Fibroblast of pulmonary artery (primary cell): ENCODE results near the gene STRN4.

ENCODE experiments used
- DNase-seq: peaks from one replicate; pipeline ENCODE4 v3.0.0-alpha.2; 2010; ENCODE audit warnings: low read depth
- H3K4me3 ChIP-seq: replicated peaks from 2 replicates; pipeline ENCODE4 v1.5.1; 2011; ENCODE audit warnings: low read depth, mild to moderate bottlenecking, control low read depth, low read length, moderate library complexity
- TF ChIP-seq, protein P1 (sequence below): IDR thresholded peaks from 2 replicates; pipeline ENCODE4 v1.5.1; 2011; ENCODE audit warnings: mild to moderate bottlenecking, control low read depth, low read length, inconsistent platforms; ENCODE audit errors: missing control alignments

Gene STRN4

DNA sequence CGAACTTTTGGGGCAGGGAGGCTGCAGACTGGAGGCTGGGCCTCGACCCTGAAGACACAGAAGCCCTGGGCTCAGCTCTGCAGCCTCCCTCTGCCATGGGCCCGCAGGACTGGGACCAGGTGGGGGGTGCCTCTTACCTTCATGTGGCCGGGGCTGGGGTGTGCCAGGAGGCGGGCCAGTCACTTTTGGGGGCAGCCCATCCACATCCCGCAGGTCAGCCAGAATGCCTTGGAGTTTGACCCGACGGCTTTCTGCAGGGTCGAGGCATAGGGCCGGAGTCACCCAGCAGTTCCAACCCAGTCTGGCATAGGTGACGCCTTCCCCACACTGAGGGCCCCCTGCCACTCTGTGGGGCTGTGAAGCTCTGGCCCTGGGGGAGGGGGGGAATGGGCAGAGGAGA lies 18.5 kb downstream of the STRN4 start:
- TF ChIP-seq, protein P1, sequence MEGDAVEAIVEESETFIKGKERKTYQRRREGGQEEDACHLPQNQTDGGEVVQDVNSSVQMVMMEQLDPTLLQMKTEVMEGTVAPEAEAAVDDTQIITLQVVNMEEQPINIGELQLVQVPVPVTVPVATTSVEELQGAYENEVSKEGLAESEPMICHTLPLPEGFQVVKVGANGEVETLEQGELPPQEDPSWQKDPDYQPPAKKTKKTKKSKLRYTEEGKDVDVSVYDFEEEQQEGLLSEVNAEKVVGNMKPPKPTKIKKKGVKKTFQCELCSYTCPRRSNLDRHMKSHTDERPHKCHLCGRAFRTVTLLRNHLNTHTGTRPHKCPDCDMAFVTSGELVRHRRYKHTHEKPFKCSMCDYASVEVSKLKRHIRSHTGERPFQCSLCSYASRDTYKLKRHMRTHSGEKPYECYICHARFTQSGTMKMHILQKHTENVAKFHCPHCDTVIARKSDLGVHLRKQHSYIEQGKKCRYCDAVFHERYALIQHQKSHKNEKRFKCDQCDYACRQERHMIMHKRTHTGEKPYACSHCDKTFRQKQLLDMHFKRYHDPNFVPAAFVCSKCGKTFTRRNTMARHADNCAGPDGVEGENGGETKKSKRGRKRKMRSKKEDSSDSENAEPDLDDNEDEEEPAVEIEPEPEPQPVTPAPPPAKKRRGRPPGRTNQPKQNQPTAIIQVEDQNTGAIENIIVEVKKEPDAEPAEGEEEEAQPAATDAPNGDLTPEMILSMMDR = no peak
- DNase-seq = no peak
- no peak overlapping the region for H3K4me3 ChIP-seq

DNA sequence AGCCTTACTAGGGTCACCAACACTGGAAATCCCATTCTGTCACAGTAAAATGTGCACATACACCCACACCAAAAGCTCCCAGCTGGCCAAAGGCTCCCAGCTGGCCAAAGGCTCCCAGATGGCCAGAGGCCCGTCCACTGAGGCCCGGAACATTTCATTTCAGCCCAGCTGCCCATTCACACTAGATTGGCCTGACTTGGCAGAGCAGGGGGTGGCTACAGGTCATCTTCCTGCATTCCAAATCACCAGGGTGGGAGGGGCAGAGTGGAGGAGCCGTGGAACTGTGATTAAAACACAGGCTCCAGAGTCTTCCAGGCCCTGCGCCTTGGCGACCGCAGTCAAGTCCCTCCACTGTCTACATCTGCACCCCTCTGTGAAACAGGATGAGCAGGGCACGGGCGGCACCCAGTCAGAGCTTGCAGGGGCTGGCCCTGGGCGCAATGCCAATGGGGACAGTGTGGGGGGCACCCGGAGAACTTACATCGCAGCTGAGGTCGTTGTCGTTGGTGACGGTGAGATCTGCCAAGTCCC lies 19.2 kb downstream of the STRN4 start:
- H3K4me3 ChIP-seq = no peak overlapping the region
- TF ChIP-seq, protein P1 = no peak
- no peak for DNase-seq

DNA sequence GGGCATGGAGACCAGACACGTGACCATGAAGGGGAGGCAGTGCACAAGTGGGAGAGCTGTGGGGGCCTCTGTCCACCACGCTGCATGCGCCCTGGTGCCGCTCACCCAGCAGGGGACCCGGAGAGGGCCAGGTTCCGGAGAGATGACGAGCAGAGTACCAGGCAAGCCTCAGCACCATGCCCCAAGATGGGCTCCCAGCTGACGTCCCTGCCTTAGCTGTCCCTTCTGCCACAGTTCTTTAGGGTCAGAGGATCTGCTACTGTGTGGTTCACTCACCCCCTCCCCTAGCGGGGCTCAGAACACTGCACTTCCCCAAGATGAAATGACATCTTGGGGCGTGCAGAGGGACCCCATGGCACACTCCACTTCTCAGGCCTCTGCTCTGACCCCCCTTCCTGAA lies 19.7 kb downstream of the STRN4 start:
- TF ChIP-seq, protein P1 = no peak
- no peak for DNase-seq
- no peak overlapping the region for H3K4me3 ChIP-seq

DNA sequence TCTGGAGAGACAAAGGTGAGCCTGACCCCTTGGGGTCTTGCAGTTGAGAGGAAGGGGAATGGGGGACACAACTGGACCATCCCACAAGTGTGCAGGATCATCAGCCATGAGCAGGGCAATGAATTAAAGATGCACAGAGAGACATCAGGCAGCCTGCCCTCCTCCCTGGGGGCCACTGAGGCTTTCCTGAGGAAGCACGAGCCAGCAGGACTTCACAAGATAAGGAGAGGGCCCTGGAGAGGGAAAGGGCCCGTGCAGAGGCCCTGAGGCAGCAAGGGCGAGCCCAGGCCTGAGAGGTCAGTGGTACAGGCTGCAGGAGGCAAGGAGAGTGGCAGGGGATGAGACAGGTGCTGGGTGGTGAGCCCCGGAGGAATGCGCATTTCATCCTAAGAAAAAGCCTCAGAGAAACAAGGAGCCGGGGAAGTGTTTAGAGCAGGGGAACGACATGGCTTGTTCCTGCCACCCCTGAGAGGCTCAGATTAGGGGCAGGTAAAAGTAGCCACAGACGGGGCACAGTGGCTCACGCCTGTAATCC lies 20.3 kb downstream of the STRN4 start:
- DNase-seq = no peak
- TF ChIP-seq, protein P1 = no peak
- no peak overlapping the region for H3K4me3 ChIP-seq

DNA sequence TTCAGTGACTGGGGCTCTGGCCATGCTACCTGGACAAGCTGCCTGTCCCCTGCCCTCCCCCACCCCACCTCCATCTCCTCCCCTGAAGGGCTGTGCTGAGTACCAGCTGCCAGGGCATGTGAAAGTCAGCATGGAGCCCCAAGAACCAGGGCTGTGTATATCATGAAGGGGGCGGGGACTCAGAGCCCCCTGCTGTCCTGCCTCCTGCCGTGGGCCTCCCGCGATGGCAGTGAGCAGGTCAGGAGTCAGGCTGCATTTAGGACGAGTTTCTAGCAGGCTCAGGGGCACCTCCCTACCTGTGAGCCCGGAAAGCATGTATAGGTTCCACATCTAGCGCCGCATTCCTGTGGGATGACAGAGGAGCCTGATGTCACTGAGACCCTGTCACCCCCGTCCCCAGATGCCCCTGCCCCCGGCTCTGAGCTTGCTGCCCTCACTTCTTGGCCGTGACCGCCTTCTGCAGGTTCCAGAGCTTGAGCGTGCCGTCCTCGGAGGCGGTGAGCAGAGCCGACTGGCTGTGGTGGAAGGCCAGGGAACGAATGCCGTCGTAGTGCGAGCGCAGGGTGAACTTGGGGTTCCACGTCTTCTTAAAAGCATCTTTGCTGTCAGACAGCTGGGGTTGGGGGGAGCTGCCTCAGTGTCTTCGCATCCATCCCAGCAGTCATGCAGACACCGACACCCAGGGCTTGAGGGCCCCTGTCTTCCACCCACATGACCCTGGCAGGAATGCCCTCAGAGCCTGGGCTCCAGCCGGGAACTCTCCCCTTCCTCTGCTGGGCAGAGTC lies 21.0 kb downstream of the STRN4 start:
- no peak for DNase-seq
- TF ChIP-seq, protein P1 = no peak
- H3K4me3 ChIP-seq = no peak overlapping the region

DNA sequence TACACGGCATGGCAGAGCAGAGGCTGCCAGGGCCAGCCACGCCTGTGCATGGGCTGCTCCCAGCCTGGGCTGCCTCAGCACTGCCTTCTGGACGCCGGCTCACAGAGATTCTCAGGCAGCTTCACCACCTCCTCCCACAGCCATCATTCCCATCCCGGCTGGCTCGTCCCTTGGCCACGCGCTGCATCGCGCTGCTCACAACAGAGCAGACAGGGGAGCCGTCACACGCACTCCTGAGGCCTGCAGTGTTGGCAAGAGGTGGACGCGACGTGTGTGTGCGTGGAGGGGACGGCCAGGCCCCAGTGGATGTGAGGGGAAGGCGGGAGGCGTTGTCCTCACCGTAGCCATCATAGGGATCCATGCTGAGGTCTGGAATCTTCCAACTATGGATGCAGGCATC lies 21.8 kb downstream of the STRN4 start:
- DNase-seq = no peak
- TF ChIP-seq, protein P1 = no peak
- no peak overlapping the region for H3K4me3 ChIP-seq
